Superior temporal gyrus (tissue), 1 donor: ENCODE data around the gene MPC2.
A peak's percentile ranks its signal among the peaks of the same experiment; 100 is the strongest.
"Not testable (repeated sequence)": the region's sequence is repeated elsewhere in the genome, so short reads cannot be mapped to it uniquely, and the experiment has no call there.

ENCODE experiments used
- DNase-seq: peaks from one replicate; pipeline ENCODE4 v3.0.0-alpha.2; 2016; ENCODE audit errors: extremely low spot score

The MPC2 gene

DNA sequence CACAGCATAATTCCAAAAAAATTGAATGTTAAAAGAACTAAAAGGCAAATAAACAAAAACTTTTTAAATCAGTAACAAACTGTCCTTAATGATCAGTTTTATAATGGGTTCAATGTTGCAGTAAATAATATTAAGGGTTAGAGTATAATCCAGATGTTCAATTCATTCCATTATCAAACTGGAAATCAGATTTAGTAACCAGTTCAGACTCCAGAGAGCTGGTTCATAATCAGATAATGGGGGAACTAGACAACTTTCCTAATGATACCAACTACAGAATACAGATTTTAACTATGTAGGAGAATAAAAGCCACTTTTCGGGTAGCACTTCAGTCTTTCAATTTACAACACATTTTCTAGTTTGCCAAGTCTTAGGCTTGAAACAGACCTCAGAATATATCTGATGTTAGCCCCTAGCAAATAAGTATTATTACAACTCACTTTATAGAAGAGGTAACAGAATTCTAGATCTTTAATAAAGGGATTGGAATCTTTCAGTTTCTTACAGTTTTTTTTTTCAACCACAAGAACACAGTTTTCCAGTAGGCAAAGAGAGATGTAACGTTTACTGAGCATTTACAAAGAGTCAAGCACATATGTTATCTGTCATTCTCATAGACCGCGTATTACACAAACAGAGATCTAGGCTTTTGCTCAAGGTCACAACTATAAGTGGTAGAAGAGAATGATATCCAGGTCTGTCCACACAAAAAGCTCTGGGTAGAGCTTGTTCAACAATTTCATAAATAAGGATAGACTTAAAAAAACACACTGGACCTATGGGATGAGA, 2.3 kb downstream of the MPC2 start:
- DNase-seq, result peak; percentile 57

GRCh38 chr1:167933788-167934187, 3.1 kb downstream of the MPC2 start:
- no peak for DNase-seq

DNA sequence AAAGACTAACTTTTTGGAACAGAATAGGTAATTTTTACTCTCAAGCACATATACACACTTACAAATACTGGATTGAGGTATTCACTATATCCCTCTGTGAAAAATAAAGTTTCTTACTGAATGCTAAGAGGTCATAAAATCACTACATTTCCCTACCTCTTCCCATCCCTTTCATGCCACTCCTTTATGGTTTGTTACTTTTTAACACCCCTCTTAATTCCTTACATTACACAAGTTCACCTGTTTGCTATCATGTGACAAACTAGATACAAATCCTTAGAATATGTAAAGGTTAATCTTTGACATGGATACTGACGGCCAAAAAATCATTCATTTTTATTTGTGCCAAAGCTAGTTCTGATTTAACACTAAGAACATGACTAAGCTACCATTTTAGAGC, 7.1 kb downstream of the MPC2 start:
- no peak for DNase-seq

- not testable (repeated sequence) for DNase-seq
These were observed 8.0 kb downstream of the MPC2 start for GRCh38 chr1:167928919-167929318.

- no peak for DNase-seq
These were observed 8.4 kb downstream of the MPC2 start for GRCh38 chr1:167928457-167928852.

DNA sequence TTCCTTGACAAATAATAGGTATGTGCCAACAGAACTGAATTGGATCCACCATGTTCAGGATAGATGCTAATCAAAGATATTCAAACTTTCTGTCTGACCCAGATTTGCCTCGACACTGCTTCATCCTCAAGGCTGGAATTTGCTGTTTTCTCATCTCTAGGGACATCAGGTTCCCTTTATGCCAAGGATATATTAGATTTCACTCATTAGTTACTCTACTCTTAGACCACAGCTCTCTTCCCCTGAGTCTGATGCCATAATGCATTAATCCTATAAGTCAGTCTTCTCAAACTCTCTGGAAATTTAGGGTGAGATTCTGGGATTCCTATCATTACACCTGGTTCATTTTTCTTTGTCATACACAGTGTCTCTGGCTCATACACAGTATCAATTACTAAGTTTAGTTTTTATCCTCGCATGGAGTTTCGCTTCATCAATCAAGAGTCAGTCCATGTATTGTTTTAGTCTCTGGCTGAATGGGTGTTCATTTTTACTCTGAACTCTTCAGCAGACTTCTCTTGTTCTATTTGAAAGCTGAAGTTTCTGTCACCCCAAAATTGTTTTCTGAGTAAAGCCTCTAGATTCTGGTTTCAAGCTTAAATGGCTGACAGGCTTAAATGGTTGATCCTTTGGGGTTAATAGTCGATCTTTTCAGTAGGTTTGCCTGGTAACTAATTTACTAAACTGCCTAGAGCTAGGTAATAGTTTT, 9.7 kb downstream of the MPC2 start:
- DNase-seq, result no peak

DNA sequence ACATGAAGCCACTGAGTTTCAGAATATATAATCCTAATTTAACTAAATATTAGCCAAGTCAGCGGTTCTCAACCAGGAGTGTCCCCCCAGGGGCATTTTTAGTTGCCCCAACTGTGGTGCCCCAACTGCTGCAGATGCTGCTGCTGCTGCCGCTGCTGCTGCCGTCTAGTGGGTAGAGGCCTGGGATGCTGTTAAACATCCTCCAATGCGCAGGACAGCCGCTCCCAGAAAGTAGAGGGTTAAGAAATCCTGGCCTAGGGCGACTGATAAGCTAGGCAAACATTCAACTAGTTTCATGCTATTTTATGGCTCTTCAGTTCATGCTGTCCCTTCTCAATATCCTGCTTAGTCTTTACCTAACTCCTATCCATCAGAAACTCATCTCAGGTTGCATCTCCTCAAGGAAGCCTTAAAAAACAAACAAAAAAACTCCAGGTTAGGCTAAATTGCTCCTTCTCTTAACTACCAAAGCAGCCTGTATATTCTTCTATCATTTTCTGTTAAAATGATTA, 10.3 kb downstream of the MPC2 start:
- no peak for DNase-seq

- DNase-seq, result no peak
These were observed 12.2 kb downstream of the MPC2 start for GRCh38 chr1:167924543-167925231.

DNA sequence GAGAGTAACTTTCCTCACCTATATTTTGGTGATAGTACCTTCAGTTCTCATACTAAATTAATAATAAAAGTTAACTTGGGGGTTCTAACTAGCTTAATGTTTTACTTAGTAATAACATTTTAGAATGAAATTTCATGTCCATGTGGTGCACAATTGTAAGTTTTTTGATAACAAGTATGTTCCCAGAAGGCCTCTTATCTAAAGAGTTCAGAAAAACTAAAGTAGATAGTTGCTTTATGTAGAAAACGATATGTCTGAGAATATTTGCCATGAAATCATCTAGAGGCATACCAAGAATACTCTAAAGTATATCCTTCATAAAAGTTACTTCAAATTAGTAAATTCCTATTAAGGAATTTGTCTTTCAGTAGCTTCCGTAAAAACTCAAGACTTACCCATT, 12.8 kb downstream of the MPC2 start:
- no peak for DNase-seq

DNA sequence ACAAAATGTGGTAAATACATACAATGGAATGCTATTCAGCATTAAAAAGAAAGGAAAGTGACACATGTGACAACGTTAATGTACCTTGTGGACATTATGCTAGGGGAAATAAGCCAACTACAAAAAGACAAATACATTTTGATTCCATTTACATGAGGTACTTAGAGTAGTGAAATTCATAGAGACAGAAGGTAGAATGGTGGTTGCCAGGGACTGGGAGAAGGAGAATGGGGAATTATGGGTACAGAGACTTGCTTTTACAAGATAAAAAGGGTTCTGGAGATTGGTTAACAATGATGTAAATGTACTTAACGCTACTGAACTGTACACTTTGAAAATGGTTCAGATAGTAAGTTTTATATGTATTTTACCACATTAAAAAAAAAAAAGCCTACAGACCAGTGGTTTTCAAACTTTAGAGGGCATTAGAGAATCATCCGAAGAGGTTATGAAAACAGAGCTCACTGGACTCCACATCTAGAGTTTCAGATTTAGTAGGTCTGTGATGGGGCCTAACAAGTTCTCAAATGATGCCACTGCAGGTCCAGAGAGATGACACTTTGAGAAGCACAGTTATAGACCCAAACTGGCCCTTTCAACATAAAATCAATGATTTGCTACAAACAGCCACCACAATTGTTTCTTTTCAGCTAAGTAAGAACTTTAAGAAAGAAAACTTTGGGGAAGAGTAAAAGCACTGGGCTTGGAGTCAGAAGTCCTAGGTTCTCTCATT, 13.4 kb downstream of the MPC2 start:
- no peak for DNase-seq

DNA sequence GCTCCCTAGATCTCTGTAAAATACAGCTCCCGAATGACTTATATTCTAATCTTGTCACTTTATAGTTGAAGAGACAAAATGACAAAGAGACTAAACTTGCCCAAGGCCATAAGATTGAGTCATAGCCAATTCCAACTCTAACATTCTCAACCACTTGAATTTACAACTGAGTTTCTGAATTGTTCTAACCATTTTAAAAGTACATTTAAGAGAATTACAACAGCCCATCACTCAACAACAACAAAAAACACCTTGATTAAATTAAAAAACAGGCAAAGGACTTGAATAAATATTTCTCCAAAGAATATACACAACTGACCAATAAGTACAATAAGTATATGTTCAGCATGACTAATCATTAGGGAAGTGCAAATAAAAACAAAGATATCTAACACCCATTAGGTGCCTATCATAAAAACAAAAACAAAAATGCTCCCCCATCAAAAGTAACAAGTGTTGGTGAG, 14.2 kb downstream of the MPC2 start:
- no peak for DNase-seq

DNA sequence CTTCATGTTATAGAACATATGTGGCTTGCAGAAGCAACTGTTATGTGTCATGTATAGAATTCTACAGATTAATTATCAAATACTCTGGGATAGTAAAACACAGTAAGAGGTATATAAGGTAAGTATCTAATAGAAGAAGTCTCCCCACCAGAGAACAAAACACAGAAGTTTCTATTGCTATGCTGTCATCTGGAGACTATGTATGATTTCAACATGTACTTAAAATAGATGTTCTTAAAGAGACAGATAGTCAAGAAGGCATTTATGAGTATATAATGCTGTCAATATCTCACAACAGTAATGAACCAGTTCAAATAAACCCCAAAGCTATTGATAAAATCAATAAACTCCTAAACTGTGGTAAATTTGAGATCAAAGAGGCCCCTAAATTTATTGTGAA, 14.8 kb downstream of the MPC2 start:
- DNase-seq, result no peak

GRCh38 chr1:167916766-167917511, 19.9 kb downstream of the MPC2 start:
- DNase-seq, result no peak

- no peak for DNase-seq
These were observed 21.3 kb downstream of the MPC2 start for GRCh38 chr1:167915569-167915968.

DNA sequence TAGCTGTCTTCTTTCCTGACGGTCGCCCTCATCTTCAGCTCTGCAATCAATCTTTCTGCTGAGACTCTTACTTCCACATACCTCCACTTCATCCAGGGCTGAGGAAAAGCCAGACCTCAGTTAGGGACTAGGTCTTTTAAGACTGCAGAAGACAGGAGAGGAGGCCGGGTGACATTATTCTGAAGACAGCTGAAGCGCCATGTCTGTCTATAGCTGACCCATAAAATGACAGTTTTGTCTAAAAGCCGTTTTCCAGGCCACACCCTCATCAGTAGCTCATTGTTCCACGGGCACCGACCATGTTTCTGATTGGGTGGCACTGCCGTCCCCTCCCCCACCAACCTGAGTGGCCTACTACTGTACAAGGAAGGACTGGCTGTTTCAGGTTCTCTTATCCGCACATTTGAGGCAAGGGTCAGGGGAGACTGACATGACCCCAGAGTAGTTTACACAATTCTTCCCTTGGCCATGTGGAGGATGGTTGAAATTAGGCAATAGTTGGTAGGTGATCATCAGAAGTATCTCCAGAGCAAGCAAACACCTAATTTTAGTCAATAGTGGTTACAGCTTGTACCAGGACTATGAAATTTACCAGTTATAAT, 22.9 kb downstream of the MPC2 start, which contains the start of gene ADCY10:
ADCY10 (minus strand) TSS at position 240 of the 602 bp plus-strand sequence. CDS start 8,994 bp downstream, outside the sequence.
- no peak for DNase-seq

- no peak for DNase-seq
These were observed 24.6 kb downstream of the MPC2 start for GRCh38 chr1:167912294-167912693.

DNA sequence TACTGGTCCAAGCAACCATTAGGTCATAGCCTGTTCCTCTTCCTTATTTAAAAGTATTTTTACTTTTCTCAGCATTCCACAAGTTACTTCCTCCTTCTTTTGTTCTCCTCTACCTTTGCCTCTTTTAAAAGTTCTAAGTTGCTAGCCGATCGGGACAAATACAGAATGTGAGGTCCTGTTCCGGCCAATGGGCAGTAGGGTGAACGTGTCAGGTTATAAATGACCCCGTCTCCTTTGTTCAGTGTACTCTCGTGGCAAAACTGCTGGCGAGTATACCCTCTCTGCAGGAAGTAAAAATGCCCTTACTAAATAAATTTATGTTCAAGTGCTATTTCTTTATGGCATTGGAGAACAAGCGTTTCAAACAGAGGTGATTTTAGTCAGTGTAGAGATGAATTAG, 25.5 kb downstream of the MPC2 start:
- DNase-seq, result no peak

- DNase-seq, result no peak
These were observed 26.3 kb downstream of the MPC2 start for GRCh38 chr1:167910530-167910929.

DNA sequence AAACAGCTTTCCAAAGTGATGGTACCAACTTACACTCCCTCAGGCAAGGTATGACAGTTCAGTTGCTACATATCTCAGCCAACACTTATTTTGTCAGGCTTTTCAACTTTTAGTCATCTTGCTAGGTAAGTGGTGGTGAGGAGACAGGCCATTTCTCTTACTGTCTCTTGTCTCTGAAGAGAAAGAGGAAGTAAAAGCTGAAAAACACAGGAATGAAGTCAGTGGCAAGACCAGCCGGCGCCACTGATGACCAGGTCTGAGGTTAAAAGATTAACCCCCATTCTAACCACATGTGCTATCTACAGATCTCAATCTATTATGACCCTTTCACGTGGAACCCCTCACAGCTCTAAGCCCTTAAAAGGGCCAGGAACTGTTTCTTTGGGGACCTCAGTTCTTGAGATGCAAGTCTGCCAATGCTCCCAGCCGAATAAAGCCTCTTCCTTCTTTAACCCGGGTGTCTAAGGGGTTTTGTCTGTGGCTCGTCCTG, 27.1 kb downstream of the MPC2 start:
- DNase-seq, result no peak

GRCh38 chr1:167905671-167906070, 31.2 kb downstream of the MPC2 start:
- DNase-seq, result no peak
